CD4-positive, alpha-beta T cell treated with Interleukin-4 for 1 hour (primary cell): ENCODE data around the gene ERLEC1.
"Not testable (repeated sequence)": the region's sequence is repeated elsewhere in the genome, so short reads cannot be mapped to it uniquely, and the experiment has no call there.

Experiments used
- DNase-seq, 2 donors: peaks; one replicate each; pipeline ENCODE4 v3.0.0-alpha.2; 2020 to 2022

Gene ERLEC1

DNA sequence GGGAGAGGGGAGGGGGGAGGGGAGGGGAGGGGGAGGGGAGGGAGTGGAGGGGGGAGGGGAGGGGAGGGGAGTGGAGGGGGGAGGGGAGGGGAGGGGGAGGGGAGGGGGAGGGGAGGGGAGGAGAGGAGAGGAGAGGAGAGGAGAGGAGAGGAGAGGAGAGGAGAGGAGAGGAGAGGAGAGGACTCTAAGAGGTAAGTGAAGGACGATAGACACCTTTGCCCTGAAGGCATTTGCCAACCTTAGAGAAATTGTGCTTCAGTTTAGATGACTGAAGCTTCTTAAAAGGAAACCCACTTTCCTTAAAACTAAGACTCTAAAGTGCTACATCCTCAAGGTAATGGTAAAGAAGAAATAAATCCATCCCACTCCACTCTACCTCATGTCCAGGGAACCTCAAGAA lies 53.7 kb downstream of the ERLEC1 start:
- DNase-seq, result no peak

DNA sequence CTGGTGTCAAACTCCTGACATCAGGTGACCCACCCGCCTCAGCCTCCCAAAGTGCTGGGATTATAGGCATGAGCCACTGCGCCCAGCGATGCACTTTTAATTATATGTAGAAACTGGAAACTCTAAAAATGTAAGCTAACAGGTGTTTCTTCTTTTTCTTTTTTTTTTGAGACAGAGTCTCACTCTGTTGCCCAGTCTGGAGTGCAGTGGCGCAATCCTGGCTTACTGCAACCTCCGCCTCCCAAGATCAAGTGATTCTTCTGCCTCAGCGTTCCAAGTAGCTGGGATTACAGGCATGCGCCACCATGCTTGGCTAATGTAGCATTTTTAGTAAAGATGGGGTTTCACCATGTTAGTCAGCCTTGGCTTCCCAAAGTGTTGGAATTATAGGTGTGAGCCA lies 54.8 kb downstream of the ERLEC1 start:
- DNase-seq, result not testable (repeated sequence)

DNA sequence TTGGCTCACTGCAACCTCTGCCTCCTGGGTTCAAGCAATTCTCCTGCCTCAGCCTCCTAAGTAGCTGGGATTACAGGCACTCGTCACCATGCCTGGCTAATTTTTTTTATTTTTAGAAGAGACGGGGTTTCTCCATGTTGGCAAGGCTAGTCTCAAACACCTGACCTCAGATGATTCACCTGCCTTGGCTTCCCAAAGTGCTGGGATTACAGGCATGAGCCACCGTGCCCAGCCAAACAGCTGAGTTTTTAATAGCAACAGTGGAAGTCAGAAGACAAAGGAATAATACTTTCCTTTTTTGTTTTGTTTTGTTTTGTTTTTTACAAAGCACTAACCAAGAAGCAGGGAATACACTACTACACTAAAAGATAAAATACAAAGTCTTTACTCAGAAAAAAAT lies 56.0 kb downstream of the ERLEC1 start:
- no peak for DNase-seq

- no peak for DNase-seq
Measured at GRCh38 chr2:53843595-53843994, 56.8 kb downstream of the ERLEC1 start.

DNA sequence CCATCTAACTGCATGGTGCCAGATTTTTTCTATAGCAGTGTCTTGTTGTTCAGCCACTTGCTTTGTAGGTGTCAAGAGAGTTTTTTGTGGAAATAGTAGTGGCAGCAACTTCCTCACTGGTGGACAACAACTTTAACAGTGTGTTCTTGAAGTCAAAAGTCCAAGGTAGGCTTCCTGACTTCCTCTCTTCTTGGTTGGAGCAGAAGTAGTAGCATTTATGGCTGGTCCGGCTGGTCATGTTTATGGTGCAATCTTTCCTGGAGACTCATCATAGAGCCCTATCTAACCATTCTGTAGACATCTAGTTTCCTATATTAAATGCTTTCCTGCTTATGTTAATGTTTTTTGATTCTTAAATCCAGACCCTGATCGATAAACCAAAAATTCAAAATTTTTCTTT lies 61.2 kb downstream of the ERLEC1 start:
- no peak for DNase-seq

DNA sequence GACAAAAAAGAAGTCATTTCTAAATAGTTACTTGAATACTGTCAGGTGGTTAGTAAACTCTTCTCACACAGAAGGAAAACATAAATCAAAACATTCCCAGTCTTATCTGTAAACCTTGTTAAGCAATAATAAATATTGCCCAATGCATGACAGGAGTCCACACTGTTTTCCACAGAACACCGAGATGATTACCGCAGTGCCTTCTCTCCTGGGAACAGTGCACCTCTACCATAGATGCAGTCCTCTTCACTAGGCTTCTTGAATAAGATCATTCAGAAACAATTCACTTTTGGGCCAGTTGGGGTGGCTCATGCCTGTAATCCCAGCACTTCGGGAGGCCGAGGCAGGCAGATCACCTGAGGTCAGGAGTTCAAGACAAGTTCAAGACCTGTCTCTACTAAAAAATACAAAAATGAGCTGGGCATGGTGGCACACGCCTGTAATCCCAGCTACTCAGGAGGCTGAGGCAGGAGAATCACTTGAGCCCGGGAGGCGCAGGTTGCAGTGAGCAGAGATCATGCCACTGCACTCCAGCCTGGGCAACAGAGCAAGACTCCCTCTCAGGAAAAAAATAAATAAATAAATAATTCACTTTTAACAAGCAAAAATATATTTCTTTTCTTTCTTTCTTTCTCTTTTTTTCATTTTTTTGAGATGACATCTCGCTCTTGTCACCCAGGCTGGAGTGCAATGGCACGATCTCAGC lies 64.4 kb downstream of the ERLEC1 start:
- DNase-seq, result not testable (repeated sequence)

DNA sequence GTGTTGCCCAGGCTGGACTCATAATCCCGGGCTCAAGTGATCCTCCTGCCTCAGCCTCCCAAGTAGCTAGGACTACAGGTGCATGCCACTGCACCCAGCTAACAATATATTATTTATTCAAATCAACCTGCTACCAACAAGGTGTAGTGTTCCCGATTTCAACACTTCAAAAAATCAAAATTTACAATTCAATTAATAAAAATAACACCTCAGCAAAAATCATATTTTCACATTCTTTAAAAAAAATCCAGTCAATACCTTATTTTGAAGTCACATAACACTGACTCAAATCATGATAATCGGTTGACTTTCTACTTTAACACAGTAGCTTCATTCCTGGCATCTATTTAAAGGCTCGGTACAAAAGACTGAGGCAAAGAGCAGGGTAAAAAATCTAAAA lies 65.7 kb downstream of the ERLEC1 start:
- DNase-seq, result no peak

- no peak for DNase-seq
Measured at GRCh38 chr2:53854678-53855077, 67.8 kb downstream of the ERLEC1 start.

- no peak for DNase-seq
Measured at GRCh38 chr2:53856272-53856671, 69.4 kb downstream of the ERLEC1 start.

- DNase-seq, result no peak
Measured at GRCh38 chr2:53859206-53860181, 72.7 kb downstream of the ERLEC1 start, which contains the start of gene GPR75. Gene GPR75 (minus strand): TSS chr2:53859967. CDS start chr2:53854756, 5,211 bp downstream.

GRCh38 chr2:53861824-53862223 lies 75.0 kb downstream of the ERLEC1 start:
- DNase-seq, result no peak

- DNase-seq, result no peak
Measured at GRCh38 chr2:53863538-53864227, 76.8 kb downstream of the ERLEC1 start.

GRCh38 chr2:53865264-53865663 lies 78.4 kb downstream of the ERLEC1 start:
- no peak for DNase-seq

DNA sequence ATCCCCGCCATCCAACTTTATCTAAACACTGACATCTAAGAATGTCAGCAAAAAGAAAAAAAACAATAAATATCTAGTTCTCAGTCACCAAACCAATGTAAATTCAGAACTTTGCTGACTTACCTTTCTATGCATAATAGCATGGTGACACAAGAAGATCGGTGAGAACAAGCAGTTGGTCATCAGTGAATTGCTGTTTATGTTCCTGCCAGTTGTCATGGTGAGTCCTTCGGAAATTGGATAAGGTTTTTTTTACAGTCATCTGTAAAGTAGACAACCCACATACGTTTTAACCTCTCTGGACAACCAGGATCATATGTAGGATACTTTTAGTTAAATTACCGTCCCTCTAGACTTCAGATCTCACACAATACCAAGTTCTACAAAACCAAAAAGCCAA lies 79.1 kb downstream of the ERLEC1 start:
- DNase-seq, result no peak

DNA sequence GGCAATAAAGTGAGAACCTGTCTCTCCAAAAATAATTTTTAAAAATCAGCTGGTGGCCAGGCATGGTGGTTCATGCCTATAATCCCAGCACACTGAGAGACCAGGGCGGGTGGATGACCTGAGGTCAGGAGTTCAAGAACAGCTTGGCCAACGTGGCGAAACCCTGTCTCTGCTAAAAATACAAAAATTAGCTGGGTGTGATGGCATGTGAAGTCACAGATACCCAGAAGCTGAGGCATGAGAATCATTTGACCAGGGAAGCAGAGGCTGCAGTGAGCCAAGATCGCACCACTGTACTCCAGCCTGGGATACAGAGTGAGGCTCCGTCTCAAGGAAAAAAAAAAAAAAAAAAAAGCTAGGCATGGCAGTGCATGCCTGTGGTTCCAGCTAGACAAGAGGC lies 80.3 kb downstream of the ERLEC1 start:
- DNase-seq, result no peak

DNA sequence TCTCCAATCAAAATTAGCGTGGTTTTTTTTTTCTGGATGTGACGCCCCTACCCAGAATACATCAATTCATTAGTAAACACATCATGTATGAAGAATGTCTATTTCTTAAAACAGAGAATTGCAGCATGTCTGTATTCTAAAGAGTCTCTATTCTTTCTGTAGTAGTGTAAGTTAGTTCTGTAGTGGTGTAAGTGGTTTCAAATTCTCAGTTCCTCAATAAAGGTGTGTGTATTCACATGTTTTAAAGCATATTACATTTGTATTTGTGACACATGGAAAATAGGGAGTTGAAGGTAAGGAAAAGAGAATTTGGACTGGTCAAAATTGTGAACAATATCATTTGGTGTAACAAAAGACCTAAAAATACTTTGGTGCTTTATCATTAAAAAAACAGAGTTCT lies 80.9 kb downstream of the ERLEC1 start:
- no peak for DNase-seq
